ENCODE data around the gene UBA5.

Gene UBA5

DNA sequence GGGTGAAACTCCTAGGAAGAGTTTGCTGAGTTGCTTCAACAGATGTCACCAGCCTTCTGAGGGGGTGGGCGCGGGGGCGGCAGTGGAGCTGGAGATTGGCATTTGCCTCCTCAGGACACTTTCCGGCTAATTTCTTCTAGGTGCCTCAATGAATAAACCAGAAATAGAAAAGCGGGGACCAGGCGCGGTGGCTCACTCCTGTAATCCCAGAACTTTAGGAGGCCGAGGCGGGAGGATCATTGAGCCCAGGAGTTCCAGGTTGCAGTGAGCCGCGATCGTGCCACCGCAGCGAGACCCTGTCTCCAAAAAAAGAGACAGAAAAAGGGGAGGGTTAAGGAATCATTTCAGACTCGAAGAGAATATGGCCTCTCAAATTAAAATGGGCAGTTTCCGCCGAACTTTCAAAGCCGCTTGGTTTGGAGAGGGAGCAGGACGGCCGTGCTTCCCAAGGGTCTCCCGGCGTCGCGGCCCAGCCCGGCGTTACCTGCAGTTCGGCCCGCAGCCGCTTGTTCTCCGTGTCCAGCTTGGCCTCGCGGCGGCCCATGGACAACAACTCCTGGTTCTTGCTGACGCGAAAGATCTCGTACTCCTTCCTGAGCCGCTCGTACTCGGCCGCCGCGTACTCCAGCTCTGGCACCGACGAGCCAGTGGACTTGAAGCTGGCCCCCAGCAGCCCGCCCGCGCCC, 61.5 kb downstream of the UBA5 start:
- peak overlapping the region; percentile 82 for H3K4me2 ChIP-seq (ENCODE audit: low read length)
- H3K9me3 ChIP-seq (replicated peaks; ENCODE audit: low read length) = no peaks in the 10 kb centered on the region
- no peaks in the 10 kb centered on the region for H3K27me3 ChIP-seq (ENCODE audit: control insufficient read depth, insufficient read depth, low read length)
- peak overlapping the region; percentile 87 for H3K4me3 ChIP-seq (ENCODE audit: low read length)
- H3K4me1 ChIP-seq (ENCODE audit: control insufficient read depth, insufficient read depth, low read length) = peaks cover 21% of the 10 kb centered on the region
- peak overlapping the region; percentile 91 for H3K9ac ChIP-seq (ENCODE audit: low read depth, low read length)
- H3K36me3 ChIP-seq (ENCODE audit: insufficient read depth, low read length) = peaks cover 19% of the 10 kb centered on the region

GRCh38 chr3:132722165-132723023, 62.3 kb downstream of the UBA5 start, which contains the start of gene NPHP3:
NPHP3 (minus strand) TSS chr3:132722409; CDS start chr3:132722355, 54 bp downstream.
- H3K9ac ChIP-seq (ENCODE audit: low read depth, low read length) = peak within 1 kb of the TSS; percentile 91
- peak within 1 kb of the TSS; percentile 98 for H3K4me2 ChIP-seq (ENCODE audit: low read length)

DNA sequence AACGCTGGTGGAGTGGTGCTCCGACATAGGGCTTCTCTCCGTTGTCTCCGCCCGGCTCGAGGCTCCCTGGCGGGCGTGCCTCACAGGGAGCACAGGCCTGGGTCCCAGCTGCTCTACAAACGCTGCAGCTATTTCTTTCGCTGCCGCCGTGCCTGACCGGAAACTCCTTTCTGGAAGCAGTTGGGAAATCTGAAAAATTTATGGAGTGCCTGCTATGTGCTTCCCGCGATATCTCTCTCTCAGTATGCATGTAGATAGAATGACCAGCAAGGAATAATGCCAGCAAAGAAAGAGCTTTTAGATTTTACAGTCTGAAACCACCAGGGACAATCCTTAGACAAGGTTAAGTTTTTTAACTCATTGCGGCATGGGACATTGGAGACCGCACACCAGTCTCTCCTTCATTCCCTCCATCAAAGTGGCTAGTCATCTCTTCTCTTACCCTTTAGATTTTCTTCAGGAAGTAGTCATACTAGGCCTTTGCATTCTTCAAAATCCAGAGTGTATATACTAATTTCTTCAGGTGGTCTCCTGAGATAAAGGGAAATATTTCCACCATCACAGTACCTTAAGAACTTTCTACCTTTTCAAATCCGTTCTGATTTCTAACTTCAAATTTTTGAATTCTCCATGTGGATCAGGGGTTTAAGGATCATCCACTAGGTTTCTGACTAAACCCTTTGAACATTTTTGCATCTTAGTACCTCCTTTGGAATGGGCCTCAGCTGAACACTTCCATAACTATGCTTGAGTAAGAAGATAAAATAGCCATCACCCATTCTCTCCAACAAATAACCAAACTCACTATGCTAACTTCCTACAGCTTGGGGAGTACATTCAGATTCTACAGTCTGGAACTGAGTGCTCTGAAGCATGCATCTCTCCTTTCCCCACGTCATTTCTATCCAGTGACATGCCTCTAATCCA, 63.2 kb downstream of the UBA5 start:
- Histone ChIP-seq H3K4me3 (ENCODE audit: low read length) (peak overlapping the region; percentile 89), H3K9ac (ENCODE audit: low read depth, low read length) (peak overlapping the region; percentile 85), H3K27me3 (ENCODE audit: control insufficient read depth, insufficient read depth, low read length) (no peaks in the 10 kb centered on the region)

More at GRCh38 chr3:132722165-132723023, 62.3 kb downstream of the UBA5 start, which contains the start of gene NPHP3:
- Histone ChIP-seq H3K4me3 (ENCODE audit: low read length) (peak within 1 kb of the TSS; percentile 89), H3K27me3 (ENCODE audit: control insufficient read depth, insufficient read depth, low read length) (no peaks in the 10 kb centered on the region), H3K36me3 (ENCODE audit: insufficient read depth, low read length) (peaks cover 13% of the 10 kb centered on the region), H3K9me3 (replicated peaks; ENCODE audit: low read length) (no peaks in the 10 kb centered on the region), H3K4me1 (ENCODE audit: control insufficient read depth, insufficient read depth, low read length) (peaks cover 21% of the 10 kb centered on the region)

DNA sequence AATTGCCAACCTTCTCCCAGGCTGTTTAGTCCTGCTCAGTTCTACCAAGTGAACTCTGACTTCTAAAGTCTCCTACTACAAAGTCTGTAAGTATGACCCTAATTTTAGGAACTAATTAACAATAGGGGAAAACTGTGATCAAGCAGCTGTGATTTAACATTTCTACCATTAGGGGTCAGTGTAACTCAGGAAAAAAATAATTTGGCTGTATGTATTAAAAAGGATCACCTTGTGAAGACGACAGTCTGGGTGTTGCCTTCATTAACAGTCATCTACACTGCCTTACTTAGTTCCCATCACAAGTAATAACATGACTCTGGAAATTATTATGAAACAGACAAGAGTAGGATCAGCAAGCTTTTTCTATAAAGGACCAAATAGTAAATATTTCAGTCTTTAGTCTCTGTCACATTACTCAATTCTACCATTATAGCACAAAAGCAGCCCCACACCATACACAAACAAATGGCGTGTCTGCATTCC, 66.3 kb downstream of the UBA5 start:
- H3K9me3 ChIP-seq (replicated peaks; ENCODE audit: low read length) = no peaks in the 10 kb centered on the region
- H3K9ac ChIP-seq (ENCODE audit: low read depth, low read length) = no peak overlapping the region
- H3K4me2 ChIP-seq (ENCODE audit: low read length) = no peak overlapping the region
- H3K4me3 ChIP-seq (ENCODE audit: low read length) = no peak overlapping the region
- peaks cover 8% of the 10 kb centered on the region for H3K4me1 ChIP-seq (ENCODE audit: control insufficient read depth, insufficient read depth, low read length)
- H3K36me3 ChIP-seq (ENCODE audit: insufficient read depth, low read length) = no peaks in the 10 kb centered on the region
- H3K27me3 ChIP-seq (ENCODE audit: control insufficient read depth, insufficient read depth, low read length) = peaks cover 3% of the 10 kb centered on the region

More for the DNA sequence above, 63.2 kb downstream of the UBA5 start:
- Histone ChIP-seq H3K4me1 (ENCODE audit: control insufficient read depth, insufficient read depth, low read length) (peaks cover 21% of the 10 kb centered on the region), H3K9me3 (replicated peaks; ENCODE audit: low read length) (no peaks in the 10 kb centered on the region), H3K36me3 (ENCODE audit: insufficient read depth, low read length) (peaks cover 7% of the 10 kb centered on the region), H3K4me2 (ENCODE audit: low read length) (peak overlapping the region; percentile 98)

All from skeletal muscle satellite cell (primary cell).